ENCODE measurements around the gene KRTAP9-4. TPM values are rescaled to one million over a fixed set of nuclear protein-coding genes. Genes with fewer than 3 reads are reported as not detected.
"Not testable (repeated sequence)": the region's sequence is repeated elsewhere in the genome, so short reads cannot be mapped to it uniquely, and the experiment has no call there.

Gene KRTAP9-4
- total and polyA plus RNA-seq, 9 donors: not detected

GRCh38 chr17:41226051-41226450, 23.4 kb upstream of the KRTAP9-4 start:
- H3K27me3 ChIP-seq: no peaks in the 10 kb centered on the region
- no peak overlapping the region for H3K27ac ChIP-seq
- DNase-seq: no peak
- WGBS, 3 donors: 89 to 91% (median 91%) methylated on average over 6 of the region's 6 CpGs
- no peaks in the 10 kb centered on the region for H3K36me3 ChIP-seq
- TF ChIP-seq EP300 (IDR thresholded peaks at IDR 0.05) (no peak), POLR2A (IDR thresholded peaks at IDR 0.05) (no peak)
- TF ChIP-seq, protein P1, sequence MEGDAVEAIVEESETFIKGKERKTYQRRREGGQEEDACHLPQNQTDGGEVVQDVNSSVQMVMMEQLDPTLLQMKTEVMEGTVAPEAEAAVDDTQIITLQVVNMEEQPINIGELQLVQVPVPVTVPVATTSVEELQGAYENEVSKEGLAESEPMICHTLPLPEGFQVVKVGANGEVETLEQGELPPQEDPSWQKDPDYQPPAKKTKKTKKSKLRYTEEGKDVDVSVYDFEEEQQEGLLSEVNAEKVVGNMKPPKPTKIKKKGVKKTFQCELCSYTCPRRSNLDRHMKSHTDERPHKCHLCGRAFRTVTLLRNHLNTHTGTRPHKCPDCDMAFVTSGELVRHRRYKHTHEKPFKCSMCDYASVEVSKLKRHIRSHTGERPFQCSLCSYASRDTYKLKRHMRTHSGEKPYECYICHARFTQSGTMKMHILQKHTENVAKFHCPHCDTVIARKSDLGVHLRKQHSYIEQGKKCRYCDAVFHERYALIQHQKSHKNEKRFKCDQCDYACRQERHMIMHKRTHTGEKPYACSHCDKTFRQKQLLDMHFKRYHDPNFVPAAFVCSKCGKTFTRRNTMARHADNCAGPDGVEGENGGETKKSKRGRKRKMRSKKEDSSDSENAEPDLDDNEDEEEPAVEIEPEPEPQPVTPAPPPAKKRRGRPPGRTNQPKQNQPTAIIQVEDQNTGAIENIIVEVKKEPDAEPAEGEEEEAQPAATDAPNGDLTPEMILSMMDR (IDR thresholded peaks at IDR 0.05): no peak
- no peaks in the 10 kb centered on the region for H3K9me3 ChIP-seq
- no peaks in the 10 kb centered on the region for H3K4me1 ChIP-seq (ENCODE audit: insufficient read depth)
- no peak overlapping the region for H3K4me3 ChIP-seq
- intact Hi-C loops (cut with DNase I): no loop called here

- intact Hi-C loops (cut with DNase I): not testable (repeated sequence)
- 71 to 77% methylated on average over 3 of the region's 4 CpGs; no CpG with 5 or more reads in 1 of the 3 donors for WGBS, 3 donors
Measured at GRCh38 chr17:41226598-41227095, 22.8 kb upstream of the KRTAP9-4 start, which contains the start of gene KRTAP9-2. Gene KRTAP9-2 (plus strand): TSS chr17:41226648. CDS start chr17:41226655, 7 bp downstream.

GRCh38 chr17:41230094-41230493, 19.4 kb upstream of the KRTAP9-4 start:
- no peaks in the 10 kb centered on the region for H3K4me1 ChIP-seq (ENCODE audit: insufficient read depth)
- H3K36me3 ChIP-seq: no peaks in the 10 kb centered on the region
- no peak for DNase-seq
- no peak for TF ChIP-seq POLR2A (IDR thresholded peaks at IDR 0.05)
- TF ChIP-seq, protein P1 (IDR thresholded peaks at IDR 0.05): no peak
- TF ChIP-seq EP300 (IDR thresholded peaks at IDR 0.05): no peak
- H3K4me3 ChIP-seq: no peak overlapping the region
- no peaks in the 10 kb centered on the region for H3K27me3 ChIP-seq
- H3K9me3 ChIP-seq: no peaks in the 10 kb centered on the region
- intact Hi-C loops (cut with DNase I): no loop called here
- no peak overlapping the region for H3K27ac ChIP-seq

More at GRCh38 chr17:41226598-41227095, 22.8 kb upstream of the KRTAP9-4 start, which contains the start of gene KRTAP9-2:
- not testable (repeated sequence) for H3K9me3 ChIP-seq; DNase-seq; H3K36me3 ChIP-seq; H3K27me3 ChIP-seq; H3K4me1 ChIP-seq (ENCODE audit: insufficient read depth); H3K27ac ChIP-seq; H3K4me3 ChIP-seq

GRCh38 chr17:41231731-41232130, 17.8 kb upstream of the KRTAP9-4 start:
- H3K27ac ChIP-seq: no peak overlapping the region
- H3K36me3 ChIP-seq: no peaks in the 10 kb centered on the region
- no peak for TF ChIP-seq POLR2A (IDR thresholded peaks at IDR 0.05)
- TF ChIP-seq EP300 (IDR thresholded peaks at IDR 0.05): no peak
- H3K27me3 ChIP-seq: no peaks in the 10 kb centered on the region
- no peak for DNase-seq
- no peaks in the 10 kb centered on the region for H3K9me3 ChIP-seq
- WGBS, 3 donors: 88 to 89% (median 89%) methylated on average over 6 of the region's 6 CpGs
- H3K4me1 ChIP-seq (ENCODE audit: insufficient read depth): no peaks in the 10 kb centered on the region
- no peak overlapping the region for H3K4me3 ChIP-seq
- intact Hi-C loops (cut with DNase I): no loop called here

DNA sequence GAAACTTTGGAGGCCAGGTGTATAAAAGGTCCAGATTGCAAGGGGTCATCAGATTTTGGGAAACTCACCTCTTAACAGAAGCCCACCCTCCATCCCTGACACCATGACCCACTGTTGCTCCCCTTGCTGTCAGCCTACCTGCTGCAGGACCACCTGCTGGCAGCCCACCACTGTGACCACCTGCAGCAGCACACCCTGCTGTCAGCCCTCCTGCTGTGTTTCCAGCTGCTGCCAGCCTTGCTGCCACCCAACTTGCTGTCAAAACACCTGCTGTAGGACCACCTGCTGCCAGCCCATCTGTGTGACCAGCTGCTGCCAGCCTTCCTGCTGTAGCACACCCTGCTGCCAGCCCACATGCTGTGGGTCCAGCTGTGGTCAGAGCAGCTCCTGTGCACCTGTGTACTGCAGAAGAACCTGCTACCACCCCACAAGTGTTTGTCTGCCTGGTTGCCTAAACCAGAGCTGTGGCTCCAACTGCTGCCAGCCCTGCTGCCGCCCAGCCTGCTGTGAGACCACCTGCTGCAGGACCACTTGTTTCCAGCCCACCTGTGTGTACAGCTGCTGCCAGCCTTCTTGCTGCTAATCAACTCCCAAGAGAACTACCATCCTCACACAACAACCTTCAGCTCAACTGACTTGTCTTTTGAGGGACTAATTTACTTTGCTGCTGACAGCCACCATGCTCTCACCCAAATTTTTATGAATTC, 16.9 kb upstream of the KRTAP9-4 start, which contains the start of gene KRTAP9-3:
Gene KRTAP9-3, plus strand, starts transcription at position 51 of the 707 bp plus-strand sequence. Its CDS starts 53 bp downstream, at position 104.
- 82 to 100% (median 88%) methylated on average over 1 of the region's 1 CpG for WGBS, 3 donors
- H3K27ac ChIP-seq; H3K4me3 ChIP-seq; H3K9me3 ChIP-seq; H3K4me1 ChIP-seq (ENCODE audit: insufficient read depth); H3K36me3 ChIP-seq; intact Hi-C loops (cut with DNase I); DNase-seq; H3K27me3 ChIP-seq: not testable (repeated sequence)

DNA sequence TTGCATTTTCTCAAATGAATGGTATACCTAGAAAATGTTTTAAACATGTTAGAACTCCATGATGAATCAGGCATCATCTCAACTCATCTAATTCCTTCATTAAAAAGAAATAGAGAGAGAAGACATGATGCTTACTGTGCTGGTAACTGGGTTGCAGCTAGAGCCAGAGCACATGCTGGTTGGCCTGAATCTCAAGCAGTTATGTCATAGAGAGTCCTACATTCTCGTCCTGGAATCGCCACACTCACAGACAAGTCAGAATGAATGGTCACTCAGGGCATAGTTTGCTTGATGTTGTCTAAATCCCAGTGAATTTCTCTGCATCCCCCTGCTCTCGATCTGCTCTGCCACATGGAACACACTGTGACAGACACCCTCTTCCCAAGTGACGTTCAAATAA, 12.4 kb upstream of the KRTAP9-4 start:
- H3K4me1 ChIP-seq (ENCODE audit: insufficient read depth); H3K27ac ChIP-seq; intact Hi-C loops (cut with DNase I); H3K36me3 ChIP-seq; H3K27me3 ChIP-seq; DNase-seq; H3K4me3 ChIP-seq; H3K9me3 ChIP-seq: not testable (repeated sequence)
- 72 to 78% (median 77%) methylated on average over 4 of the region's 4 CpGs for WGBS, 3 donors

- not testable (repeated sequence) for H3K4me3 ChIP-seq, H3K27ac ChIP-seq
- WGBS, 3 donors: 31 to 55% (median 40%) methylated on average over 3 of the region's 3 CpGs
Measured at GRCh38 chr17:41237949-41238437, 11.5 kb upstream of the KRTAP9-4 start, which contains the start of gene KRTAP9-8. Gene KRTAP9-8 (plus strand): TSS chr17:41237999. CDS start chr17:41238052, 53 bp downstream.

DNA sequence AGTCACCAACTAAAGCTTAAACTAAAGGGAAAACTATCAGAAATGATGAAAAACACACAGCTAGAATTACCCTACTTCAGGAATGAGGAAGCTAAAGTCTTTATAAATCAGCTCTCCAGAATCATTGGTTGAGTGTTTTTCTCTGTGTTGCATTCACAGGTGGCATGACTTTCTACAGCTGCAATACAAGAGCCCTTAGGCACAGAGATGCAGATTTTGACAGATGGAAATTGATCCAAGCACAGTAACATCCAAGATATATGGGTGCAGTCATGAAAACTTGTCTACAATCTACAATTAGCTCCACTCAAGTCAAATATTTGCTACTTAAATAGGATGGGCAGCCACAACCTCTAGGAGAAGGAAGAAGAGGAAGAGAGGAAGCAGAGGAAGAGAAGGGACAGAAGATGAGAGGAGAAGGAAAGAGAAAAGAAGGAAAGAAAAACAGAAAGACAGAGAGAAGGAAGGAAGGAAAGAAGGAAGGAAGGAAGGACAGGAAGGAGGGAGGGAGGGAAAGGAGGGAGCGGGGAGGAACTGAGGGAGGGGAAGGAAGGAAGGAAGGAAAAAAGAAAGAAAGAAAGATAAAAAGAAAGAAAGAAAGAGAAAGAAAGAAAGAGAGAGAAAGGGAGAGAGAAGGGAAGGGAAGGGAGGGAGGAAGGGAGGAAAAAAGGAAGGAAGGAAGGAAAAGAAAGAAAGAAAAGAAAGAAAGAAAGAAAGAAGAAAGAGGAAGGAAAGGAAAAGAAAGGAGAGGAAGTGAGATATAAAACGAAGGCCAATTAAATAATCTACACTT, 2.3 kb upstream of the KRTAP9-4 start:
- 54 to 67% (median 61%) methylated on average over 2 of the region's 2 CpGs for WGBS, 3 donors
- H3K4me1 ChIP-seq (ENCODE audit: insufficient read depth); H3K36me3 ChIP-seq; H3K27ac ChIP-seq; H3K4me3 ChIP-seq; H3K27me3 ChIP-seq; intact Hi-C loops (cut with DNase I); H3K9me3 ChIP-seq; DNase-seq: not testable (repeated sequence)

More at GRCh38 chr17:41237949-41238437, 11.5 kb upstream of the KRTAP9-4 start, which contains the start of gene KRTAP9-8:
- H3K27me3 ChIP-seq; intact Hi-C loops (cut with DNase I); H3K9me3 ChIP-seq; H3K36me3 ChIP-seq; DNase-seq; H3K4me1 ChIP-seq (ENCODE audit: insufficient read depth): not testable (repeated sequence)
